ENCODE results near the gene GADD45B. TPM values are rescaled to one million over a fixed set of nuclear protein-coding genes. Genes with fewer than 3 reads are reported as not detected.

The GADD45B gene, protein sequence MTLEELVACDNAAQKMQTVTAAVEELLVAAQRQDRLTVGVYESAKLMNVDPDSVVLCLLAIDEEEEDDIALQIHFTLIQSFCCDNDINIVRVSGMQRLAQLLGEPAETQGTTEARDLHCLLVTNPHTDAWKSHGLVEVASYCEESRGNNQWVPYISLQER
- 10 to 100 TPM; 37.6 to 62.6 TPM for polyA plus RNA-seq

DNA sequence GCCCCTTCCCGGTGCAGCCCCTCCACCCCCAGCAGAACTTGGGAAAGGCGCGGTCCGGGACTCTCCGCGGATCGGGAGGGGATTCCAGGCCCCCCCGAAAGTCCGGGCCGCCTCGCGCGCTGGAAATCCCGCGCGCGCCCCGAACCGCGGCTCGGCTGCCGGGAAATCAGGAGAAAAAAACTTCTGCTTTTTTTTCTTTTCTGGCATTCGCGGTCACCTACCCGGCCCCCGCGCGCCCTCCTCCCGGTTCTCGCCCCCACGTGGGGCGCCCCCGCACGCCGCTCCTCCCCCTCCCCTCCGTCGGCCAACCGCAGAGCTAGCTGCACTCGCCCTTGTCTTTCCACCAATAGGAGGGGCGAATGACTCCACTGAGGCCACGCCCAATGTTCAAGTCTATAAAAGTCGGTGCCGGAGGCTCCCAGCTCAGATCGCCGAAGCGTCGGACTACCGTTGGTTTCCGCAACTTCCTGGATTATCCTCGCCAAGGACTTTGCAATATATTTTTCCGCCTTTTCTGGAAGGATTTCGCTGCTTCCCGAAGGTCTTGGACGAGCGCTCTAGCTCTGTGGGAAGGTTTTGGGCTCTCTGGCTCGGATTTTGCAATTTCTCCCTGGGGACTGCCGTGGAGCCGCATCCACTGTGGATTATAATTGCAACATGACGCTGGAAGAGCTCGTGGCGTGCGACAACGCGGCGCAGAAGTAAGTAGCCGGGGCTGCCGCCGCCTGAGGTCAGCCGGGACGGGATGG lies at the start of gene GADD45B:
Gene GADD45B (plus strand): TSS at position 426 of the 749 bp plus-strand sequence. CDS start 232 bp downstream, at position 658.
- 0% methylated on average over 60 to 70 of the region's 70 CpGs for WGBS, 2 donors
- Histone ChIP-seq H3K4me1 (ENCODE audit: control insufficient read depth in 2 of 2, insufficient read depth in 2 of 2, low read length in 1 of 2) (peaks cover 0 to 5% of the 10 kb centered on the region in 2 donors), H3K4me3 (ENCODE audit: low read depth in 1 of 2, low read length in 2 of 2) (peak within 1 kb of the TSS; percentile 90 to 91), H3K9me3 (ENCODE audit: control insufficient read depth in 2 of 2, insufficient read depth in 1 of 2, low read depth in 1 of 2, low read length in 1 of 2) (no peaks in the 10 kb centered on the region), H3K36me3 (ENCODE audit: control insufficient read depth in 2 of 2, insufficient read depth in 2 of 2, low read length in 1 of 2) (no peaks in the 10 kb centered on the region), H3K27ac (ENCODE audit: low read depth in 2 of 2, low read length in 1 of 2) (peak within 1 kb of the TSS; percentile 94 to 97), H3K27me3 (ENCODE audit: control insufficient read depth in 1 of 2, insufficient read depth in 2 of 2, low read length in 2 of 2) (no peaks in the 10 kb centered on the region)

DNA sequence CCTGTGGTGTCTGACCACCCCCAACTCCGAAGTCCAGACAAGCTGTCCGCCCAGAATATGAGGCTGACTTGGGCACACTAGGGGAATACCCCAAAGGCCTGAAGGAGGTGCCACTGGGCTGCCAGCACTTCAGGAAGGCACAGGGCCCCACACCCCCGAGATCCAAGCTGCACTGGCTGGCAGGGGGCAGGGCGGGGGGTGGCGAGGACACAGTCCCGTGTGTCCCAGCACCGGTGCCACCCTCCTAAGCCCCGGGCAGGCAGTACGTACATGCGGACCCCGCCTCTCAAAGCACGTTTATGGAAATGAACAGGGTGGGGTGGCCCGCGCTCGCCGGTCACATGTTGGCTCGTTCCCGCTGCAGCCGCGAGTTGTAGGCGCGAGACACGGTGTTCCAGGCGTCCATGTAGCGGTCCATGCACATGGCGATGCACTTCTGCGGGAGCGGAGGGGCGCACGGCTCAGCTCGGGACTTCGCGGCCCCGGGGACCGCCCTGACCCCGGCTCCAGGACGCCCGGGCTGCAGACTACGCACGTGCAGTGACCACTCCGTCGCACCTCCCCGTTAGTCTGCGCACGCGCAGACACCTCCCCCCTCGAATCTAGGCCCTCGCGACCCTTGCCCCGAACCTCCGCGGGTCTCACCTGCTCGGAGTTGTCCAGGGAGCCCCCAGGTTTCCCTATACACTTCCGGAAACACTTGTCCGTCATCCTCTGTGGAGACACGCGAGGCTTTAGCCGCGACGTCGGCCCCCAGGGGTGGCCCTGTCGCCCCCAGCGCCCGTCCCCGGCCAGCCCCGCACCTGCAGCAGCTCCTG lies 49.1 kb upstream of the GADD45B start:
- Histone ChIP-seq H3K27me3 (ENCODE audit: control insufficient read depth in 1 of 2, insufficient read depth in 2 of 2, low read length in 2 of 2) (no peaks in the 10 kb centered on the region), H3K9me3 (ENCODE audit: control insufficient read depth in 2 of 2, insufficient read depth in 1 of 2, low read depth in 1 of 2, low read length in 1 of 2) (no peaks in the 10 kb centered on the region), H3K4me1 (ENCODE audit: control insufficient read depth in 2 of 2, insufficient read depth in 2 of 2, low read length in 1 of 2) (peaks cover 10 to 21% of the 10 kb centered on the region in 2 donors), H3K27ac (ENCODE audit: low read depth in 2 of 2, low read length in 1 of 2) (peak overlapping the region; percentile 73 to 95), H3K36me3 (ENCODE audit: control insufficient read depth in 2 of 2, insufficient read depth in 2 of 2, low read length in 1 of 2) (peaks cover 0 to 29% of the 10 kb centered on the region in 2 donors), H3K4me3 (ENCODE audit: low read depth in 1 of 2, low read length in 2 of 2) (peak overlapping the region; percentile 90 to 91)
- 3 to 4% methylated on average over 63 to 66 of the region's 66 CpGs for WGBS, 2 donors

DNA sequence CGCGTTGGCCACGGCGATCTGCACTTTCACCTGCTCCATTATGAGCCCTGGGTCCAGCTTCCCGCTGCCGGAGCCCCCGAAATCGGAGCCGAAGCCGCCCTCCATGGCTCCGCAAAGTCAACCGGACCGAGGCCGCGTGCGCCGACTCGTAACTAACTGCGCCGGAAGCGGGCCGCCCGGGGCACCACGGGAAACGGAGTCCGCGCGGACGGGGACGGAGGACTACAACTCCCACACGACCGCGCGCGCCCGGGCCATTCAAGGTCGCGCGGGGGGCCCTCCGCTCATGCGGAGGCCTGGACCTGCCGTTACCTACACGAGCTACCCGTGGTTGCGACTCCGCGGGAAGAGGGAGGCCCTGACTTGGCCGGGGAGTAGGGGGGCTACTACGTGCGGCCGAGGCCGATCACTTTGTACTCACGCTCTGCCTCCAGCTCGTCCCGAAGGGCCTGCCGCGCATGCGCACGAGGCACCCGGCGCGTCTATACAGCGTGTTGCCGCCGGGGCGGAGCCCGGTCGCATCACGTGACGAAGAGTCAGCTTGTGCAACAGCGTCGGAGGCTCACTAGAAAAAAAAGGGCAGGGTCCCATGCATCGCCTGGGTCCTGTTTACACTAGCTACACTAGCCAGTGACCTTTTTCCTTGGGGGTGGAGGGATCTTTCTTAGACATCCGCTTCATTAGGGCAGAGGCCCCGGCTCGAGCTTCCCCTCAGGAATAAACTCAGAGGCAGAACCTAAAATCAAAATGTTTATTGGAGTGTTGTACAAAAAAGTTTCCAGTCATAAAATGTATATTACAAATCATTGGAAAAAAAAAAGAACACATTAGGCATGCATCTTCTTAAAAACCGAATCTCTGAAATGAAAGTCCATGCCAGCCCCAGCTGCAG lies 48.3 kb upstream of the GADD45B start, which contains the start of gene TIMM13:
Gene TIMM13 (minus strand): TSS at position 158 of the 892 bp plus-strand sequence. CDS start 53 bp downstream, at position 105.
- peak within 1 kb of the TSS; percentile 90 to 91 for H3K4me3 ChIP-seq (ENCODE audit: low read depth in 1 of 2, low read length in 2 of 2)
- H3K9me3 ChIP-seq (ENCODE audit: control insufficient read depth in 2 of 2, insufficient read depth in 1 of 2, low read depth in 1 of 2, low read length in 1 of 2), result no peaks in the 10 kb centered on the region
- peak within 1 kb of the TSS; percentile 95 to 99 for H3K27ac ChIP-seq (ENCODE audit: low read depth in 2 of 2, low read length in 1 of 2)
- H3K36me3 ChIP-seq (ENCODE audit: control insufficient read depth in 2 of 2, insufficient read depth in 2 of 2, low read length in 1 of 2), result peaks cover 0 to 32% of the 10 kb centered on the region in 2 donors
- peaks cover 10 to 21% of the 10 kb centered on the region in 2 donors for H3K4me1 ChIP-seq (ENCODE audit: control insufficient read depth in 2 of 2, insufficient read depth in 2 of 2, low read length in 1 of 2)
- 0% methylated on average over 77 of the region's 77 CpGs for WGBS, 2 donors
- no peaks in the 10 kb centered on the region for H3K27me3 ChIP-seq (ENCODE audit: control insufficient read depth in 1 of 2, insufficient read depth in 2 of 2, low read length in 2 of 2)

DNA sequence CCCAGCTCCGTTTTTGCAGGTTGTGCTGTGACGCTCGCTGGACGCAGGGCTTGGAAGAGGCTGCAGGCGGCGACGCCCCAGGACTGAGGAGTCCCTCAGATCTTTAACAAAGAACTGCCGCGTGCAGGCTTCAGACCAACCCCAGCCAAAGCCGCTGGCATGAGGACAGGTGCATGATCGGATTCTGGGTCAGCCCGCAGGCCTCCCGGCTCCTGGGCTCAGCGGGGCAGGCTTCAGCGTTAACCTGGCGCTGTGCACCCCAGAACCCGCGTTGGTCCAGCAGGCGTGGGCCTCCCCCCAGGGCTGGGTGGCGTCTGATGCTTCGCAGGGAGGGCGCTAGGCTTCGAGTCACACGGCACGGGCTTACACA lies 47.6 kb upstream of the GADD45B start:
- H3K9me3 ChIP-seq (ENCODE audit: control insufficient read depth in 2 of 2, insufficient read depth in 1 of 2, low read depth in 1 of 2, low read length in 1 of 2), result no peaks in the 10 kb centered on the region
- WGBS, 2 donors, result 17 to 30% methylated on average over 25 of the region's 25 CpGs
- H3K36me3 ChIP-seq (ENCODE audit: control insufficient read depth in 2 of 2, insufficient read depth in 2 of 2, low read length in 1 of 2), result peaks cover 0 to 32% of the 10 kb centered on the region in 2 donors
- peaks cover 10 to 21% of the 10 kb centered on the region in 2 donors for H3K4me1 ChIP-seq (ENCODE audit: control insufficient read depth in 2 of 2, insufficient read depth in 2 of 2, low read length in 1 of 2)
- H3K4me3 ChIP-seq (ENCODE audit: low read depth in 1 of 2, low read length in 2 of 2), result peak overlapping the region; percentile 7 to 90
- no peaks in the 10 kb centered on the region for H3K27me3 ChIP-seq (ENCODE audit: control insufficient read depth in 1 of 2, insufficient read depth in 2 of 2, low read length in 2 of 2)
- peak overlapping the region; percentile 95 to 99 for H3K27ac ChIP-seq (ENCODE audit: low read depth in 2 of 2, low read length in 1 of 2)

DNA sequence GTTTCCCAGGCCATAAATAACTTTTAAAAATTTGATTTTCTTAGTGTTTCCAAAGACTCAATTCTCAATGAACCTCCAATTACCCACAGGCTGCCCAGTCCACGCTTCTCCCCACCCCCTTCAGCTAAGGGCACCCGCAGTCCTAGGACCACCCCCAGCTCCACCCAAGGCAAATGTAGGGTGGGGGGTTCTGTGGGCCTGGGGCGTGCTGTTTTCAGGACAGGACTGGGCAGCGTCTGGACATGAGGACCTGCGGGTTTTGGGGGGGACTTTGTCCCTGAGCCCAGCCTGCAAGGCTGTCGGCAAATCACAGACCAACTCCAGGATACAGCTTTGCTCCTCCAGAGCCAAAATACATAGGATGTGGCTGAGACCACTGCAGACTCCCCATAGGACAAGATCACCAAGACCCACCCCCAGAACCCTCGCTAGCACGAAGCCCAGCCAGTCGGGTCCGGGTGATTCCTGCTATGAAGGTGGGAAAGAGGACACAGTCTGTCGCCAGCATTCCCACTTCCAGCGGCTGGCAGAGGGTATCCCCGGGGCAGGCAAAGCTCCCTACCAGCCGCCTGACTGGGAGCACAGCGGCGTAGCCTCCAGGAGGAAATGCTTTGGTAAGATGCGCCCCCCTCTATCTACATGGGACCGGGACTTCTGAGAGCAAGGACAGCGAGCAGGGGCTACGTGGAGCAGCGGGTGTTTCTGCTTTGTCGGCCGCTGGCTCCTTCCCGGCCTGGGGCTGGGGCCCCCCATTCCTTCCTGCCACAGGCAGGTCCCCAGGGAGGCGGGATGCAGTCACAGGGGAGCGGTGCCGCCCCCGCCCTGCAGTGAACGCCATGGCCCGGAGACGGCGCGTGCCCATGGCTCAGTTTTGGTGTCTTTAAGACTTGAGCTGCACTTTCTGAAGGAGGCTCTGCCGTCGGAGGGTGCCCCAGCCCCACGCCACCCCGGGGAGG lies 46.9 kb upstream of the GADD45B start:
- Histone ChIP-seq H3K27ac (ENCODE audit: low read depth in 2 of 2, low read length in 1 of 2) (peak overlapping the region; percentile 95 to 99), H3K27me3 (ENCODE audit: control insufficient read depth in 1 of 2, insufficient read depth in 2 of 2, low read length in 2 of 2) (no peaks in the 10 kb centered on the region), H3K9me3 (ENCODE audit: control insufficient read depth in 2 of 2, insufficient read depth in 1 of 2, low read depth in 1 of 2, low read length in 1 of 2) (no peaks in the 10 kb centered on the region), H3K4me1 (ENCODE audit: control insufficient read depth in 2 of 2, insufficient read depth in 2 of 2, low read length in 1 of 2) (peaks cover 10 to 21% of the 10 kb centered on the region in 2 donors), H3K36me3 (ENCODE audit: control insufficient read depth in 2 of 2, insufficient read depth in 2 of 2, low read length in 1 of 2) (peaks cover 0 to 35% of the 10 kb centered on the region in 2 donors), H3K4me3 (ENCODE audit: low read depth in 1 of 2, low read length in 2 of 2) (peak overlapping the region in 1 of 2 donors; percentile 7)
- 73 to 78% methylated on average over 37 of the region's 37 CpGs for WGBS, 2 donors

DNA sequence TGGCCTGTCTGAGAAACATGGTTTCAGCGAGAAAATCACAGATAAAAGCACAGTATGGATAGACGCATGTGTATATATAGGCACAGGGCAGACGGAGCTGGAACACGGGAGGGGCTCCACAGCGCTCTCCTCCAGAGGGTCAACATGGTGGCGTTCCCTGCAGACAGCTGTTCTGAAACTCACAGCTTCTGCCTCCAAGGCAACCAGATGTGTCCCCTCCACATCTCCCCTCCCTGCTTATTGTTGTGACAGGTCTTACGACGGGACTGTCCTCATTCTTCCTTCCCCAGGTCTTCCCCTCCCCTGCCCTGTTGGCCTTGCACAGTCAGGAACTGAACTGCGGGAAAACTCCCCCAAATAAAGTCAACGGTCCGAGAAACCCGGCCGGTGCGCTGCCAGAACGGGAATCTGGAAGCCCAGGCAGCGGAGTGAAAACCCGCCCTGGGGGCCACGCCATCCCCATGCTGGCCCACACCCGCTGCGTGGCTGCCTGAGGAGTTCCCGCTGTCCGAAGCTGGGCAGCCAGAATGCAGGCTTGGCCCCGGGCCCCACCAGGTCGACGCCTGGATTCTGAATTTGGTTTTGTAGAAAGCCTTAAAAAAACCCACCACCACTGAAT lies 45.9 kb upstream of the GADD45B start:
- no peaks in the 10 kb centered on the region for H3K27me3 ChIP-seq (ENCODE audit: control insufficient read depth in 1 of 2, insufficient read depth in 2 of 2, low read length in 2 of 2)
- H3K36me3 ChIP-seq (ENCODE audit: control insufficient read depth in 2 of 2, insufficient read depth in 2 of 2, low read length in 1 of 2), result peaks cover 0 to 41% of the 10 kb centered on the region in 2 donors
- H3K4me3 ChIP-seq (ENCODE audit: low read depth in 1 of 2, low read length in 2 of 2), result no peak overlapping the region
- WGBS, 2 donors, result 81 to 91% methylated on average over 25 of the region's 25 CpGs
- H3K27ac ChIP-seq (ENCODE audit: low read depth in 2 of 2, low read length in 1 of 2), result no peak overlapping the region
- H3K9me3 ChIP-seq (ENCODE audit: control insufficient read depth in 2 of 2, insufficient read depth in 1 of 2, low read depth in 1 of 2, low read length in 1 of 2), result no peaks in the 10 kb centered on the region
- H3K4me1 ChIP-seq (ENCODE audit: control insufficient read depth in 2 of 2, insufficient read depth in 2 of 2, low read length in 1 of 2), result peaks cover 10 to 21% of the 10 kb centered on the region in 2 donors

DNA sequence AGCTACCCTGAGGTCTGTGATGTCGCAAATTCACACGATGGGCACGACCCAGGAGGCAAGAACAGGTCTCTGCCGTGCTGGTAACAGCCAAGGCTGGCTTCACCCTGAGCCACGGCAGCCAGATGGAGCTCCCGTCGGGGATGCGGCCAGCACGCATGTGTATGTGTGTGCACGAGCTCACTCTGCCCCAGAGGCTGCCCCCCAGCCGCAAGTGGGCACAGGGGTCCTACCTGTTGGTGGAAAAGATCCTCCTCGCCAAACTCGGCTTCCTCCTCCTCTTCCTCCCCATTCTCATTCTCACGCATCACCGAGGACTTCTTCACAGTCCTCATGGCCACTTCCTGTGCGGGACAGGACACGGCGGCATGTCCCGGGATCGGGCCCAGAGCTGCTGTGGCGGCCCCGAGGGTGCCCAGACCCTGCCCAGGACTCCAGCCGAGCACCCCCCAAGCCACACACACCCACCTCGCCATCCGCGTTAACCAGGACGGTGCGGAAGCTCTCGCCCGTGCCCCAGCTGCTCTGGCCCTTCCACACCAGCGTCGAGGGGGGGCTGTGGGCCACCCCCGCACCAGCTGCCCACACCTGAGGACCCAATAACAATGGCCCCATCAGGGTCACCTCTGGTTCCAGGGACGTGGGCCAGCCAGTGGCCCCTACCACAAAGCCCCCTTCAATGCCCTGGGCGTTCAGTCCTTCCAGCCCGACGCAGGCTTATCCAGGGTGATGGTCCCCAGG lies 44.4 kb upstream of the GADD45B start:
- Histone ChIP-seq H3K27me3 (ENCODE audit: control insufficient read depth in 1 of 2, insufficient read depth in 2 of 2, low read length in 2 of 2) (no peaks in the 10 kb centered on the region), H3K36me3 (ENCODE audit: control insufficient read depth in 2 of 2, insufficient read depth in 2 of 2, low read length in 1 of 2) (peaks cover 0 to 33% of the 10 kb centered on the region in 2 donors), H3K4me3 (ENCODE audit: low read depth in 1 of 2, low read length in 2 of 2) (no peak overlapping the region), H3K9me3 (ENCODE audit: control insufficient read depth in 2 of 2, insufficient read depth in 1 of 2, low read depth in 1 of 2, low read length in 1 of 2) (no peaks in the 10 kb centered on the region), H3K27ac (ENCODE audit: low read depth in 2 of 2, low read length in 1 of 2) (no peak overlapping the region), H3K4me1 (ENCODE audit: control insufficient read depth in 2 of 2, insufficient read depth in 2 of 2, low read length in 1 of 2) (peaks cover 1 to 12% of the 10 kb centered on the region in 2 donors)
- WGBS, 2 donors, result 93 to 94% methylated on average over 37 of the region's 37 CpGs

Data from esophagus (tissue), 2 donors.